K562 (cell line): Measurements from ENCODE around the gene MTMR12. TPM values are rescaled to one million over a fixed set of nuclear protein-coding genes. Genes with fewer than 3 reads are reported as not detected.

Experiments
- ATAC-seq: fragments of 200-7000 bp; cut with Tn5 transposase; 3 replicates; pipeline ENCODE4 v1.9.1; 2020; ENCODE audit warnings: moderate library complexity
- BruUV-seq: library from RNA; stranded (reverse); fragments of 400-500 nt; replicated peaks from 2 replicates; lab custom pipeline; 2021; lab: Mats Ljungman, UMichigan
- CTCF ChIA-PET: fragments of 300-600 bp; formaldehyde crosslinking; extraction: SDS; loops from one replicate; lab custom pipeline; 2021; ENCODE audit warnings: low intra/inter-chr PET ratio; lab: Yijun Ruan, JAX
- POLR2A ChIA-PET: fragments of 300-600, 350-650 bp; sonication (Branson Sonifier 250); formaldehyde crosslinking; extraction: SDS; loops from one replicate; lab custom pipeline; 2021; ENCODE audit warnings: antibody characterized with exemption, inconsistent platforms; lab: Yijun Ruan, JAX
- DNase-seq, 4 experiments: peaks; one replicate each; pipeline versions ENCODE4 v3.0.0 to v3.0.0-alpha.2; 2011 to 2018; ENCODE audit warnings: low spot score in 3 of 4, mixed read lengths in 3 of 4; ENCODE audit errors: extremely low read depth in 1 of 4
- FAIRE-seq: peaks from 2 replicates; lab custom pipeline; 2011; peaks lifted over from hg19 to GRCh38; lab: Jason Lieb, UNC
- H2AFZ ChIP-seq: 2 replicates; pipeline ENCODE4 v1.6.0; 2011; ENCODE audit warnings: low read depth, low read length, control low read depth, inconsistent platforms
- H3K27ac ChIP-seq: fragments of 200-600 bp; 3 replicates; pipeline ENCODE4 v1.8.0; 2011; ENCODE audit warnings: low read depth, mild to moderate bottlenecking, control low read depth, inconsistent platforms, low read length, moderate library complexity, mixed read lengths; ENCODE audit errors: extremely low read depth
- H3K27me3 ChIP-seq, 2 experiments: fragments of 300-600 bp in 1 of 2; 2 replicates in 1 of 2; 3 replicates in 1 of 2; pipeline versions ENCODE4 v1.6.0 to v1.8.0; 2011; ENCODE audit warnings: inconsistent platforms in 2 of 2, low read length in 2 of 2, mild to moderate bottlenecking in 1 of 2, mixed read lengths in 1 of 2, moderate library complexity in 1 of 2; ENCODE audit not compliant: control insufficient read depth in 2 of 2, insufficient read depth in 2 of 2
- H3K36me3 ChIP-seq: fragments of 300-600 bp; 3 replicates; pipeline ENCODE4 v1.8.0; 2011; ENCODE audit warnings: mild to moderate bottlenecking, low read length, inconsistent platforms; ENCODE audit not compliant: control insufficient read depth, insufficient read depth
- H3K4me1 ChIP-seq, 2 experiments: fragments of 200-600 bp in 1 of 2; replicated peaks in 1 of 2; 2 replicates in 1 of 2; 3 replicates in 1 of 2; pipeline versions ENCODE4 v1.5.1 to v1.8.0; 2011; ENCODE audit warnings: inconsistent platforms in 2 of 2, low read length in 2 of 2, mild to moderate bottlenecking in 1 of 2, mixed read lengths in 1 of 2, moderate library complexity in 1 of 2; ENCODE audit not compliant: control insufficient read depth in 2 of 2, insufficient read depth in 2 of 2
- H3K4me2 ChIP-seq: 2 replicates; pipeline ENCODE4 v1.6.1; 2011; ENCODE audit warnings: low read length, control low read depth, inconsistent platforms, mixed read lengths; ENCODE audit not compliant: insufficient read depth
- H3K4me3 ChIP-seq: fragments of 200-600 bp; sonication (generic), shearing (Covaris generic); 2 replicates; pipeline ENCODE4 v1.5.1; 2016; ENCODE audit warnings: control low read depth, inconsistent platforms
- H3K79me2 ChIP-seq: fragments of 200-600 bp; 3 replicates; pipeline ENCODE4 v1.8.0; 2011; ENCODE audit warnings: low read length, inconsistent platforms; ENCODE audit not compliant: control insufficient read depth, insufficient read depth
- H3K9ac ChIP-seq, 2 experiments: 2 replicates each; pipeline versions ENCODE4 v1.6.0 to v1.6.1; 2011; ENCODE audit warnings: low read depth in 2 of 2, low read length in 2 of 2, control low read depth in 1 of 2, inconsistent platforms in 1 of 2, mild to moderate bottlenecking in 1 of 2, mixed read lengths in 1 of 2; ENCODE audit not compliant: insufficient read depth in 1 of 2
- H3K9me1 ChIP-seq: one replicate; pipeline ENCODE4 v1.6.0; 2011; ENCODE audit warnings: inconsistent platforms, mild to moderate bottlenecking, low read length, moderate library complexity; ENCODE audit not compliant: control insufficient read depth, insufficient read depth
- H3K9me3 ChIP-seq: replicated peaks from 2 replicates; pipeline ENCODE4 v1.5.1; 2011; ENCODE audit warnings: low read depth, low read length, inconsistent platforms; ENCODE audit not compliant: control insufficient read depth, insufficient read depth
- H4K20me1 ChIP-seq: replicated peaks from 2 replicates; pipeline ENCODE4 v1.6.1; 2011; ENCODE audit warnings: low read length, inconsistent platforms, mixed read lengths; ENCODE audit not compliant: control insufficient read depth, insufficient read depth
- ARID2 ChIP-seq: fragments of 450-650 bp; IDR thresholded peaks from 2 replicates; pipeline ENCODE4 v1.6.1; 2017; ENCODE audit warnings: antibody characterized with exemption, mild to moderate bottlenecking
- ATF7 ChIP-seq: fragments of 450-650 bp; IDR thresholded peaks from 2 replicates; pipeline ENCODE4 v1.7.1; 2014; ENCODE audit warnings: mild to moderate bottlenecking, moderate library complexity
- FOXK2 ChIP-seq, 2 experiments: fragments of 450-650 bp; IDR thresholded peaks in 1 of 2; conservative IDR thresholded peaks in 1 of 2; 2 replicates each; pipeline ENCODE4 v1.6.1; 2016; ENCODE audit warnings: low read depth in 2 of 2, mild to moderate bottlenecking in 1 of 2
- FOXM1 ChIP-seq, 2 experiments: fragments of 450-650 bp in 1 of 2; sonication (generic) in 1 of 2; formaldehyde crosslinking in 1 of 2; IDR thresholded peaks; 2 replicates each; pipeline versions ENCODE4 v1.6.1 to v1.9.0; 2017 to 2022; ENCODE audit warnings: low read depth in 2 of 2, mild to moderate bottlenecking in 2 of 2, missing genetic modification reagents in 1 of 2, moderate library complexity in 1 of 2
- GABPA ChIP-seq: fragments of 200-800 bp; sonication (Bioruptor generic); conservative IDR thresholded peaks from 2 replicates; pipeline ENCODE4 v1.6.1; 2016; ENCODE audit warnings: low read depth, missing genetic modification characterization, missing compliant biosample characterization
- GTF2F1 ChIP-seq: IDR thresholded peaks from 2 replicates; pipeline ENCODE4 v1.6.1; 2011; ENCODE audit warnings: low read depth, low read length, improper control_type of control experiment
- MITF ChIP-seq: IDR thresholded peaks from 2 replicates; pipeline ENCODE4 v1.6.1; 2014; ENCODE audit warnings: antibody characterized with exemption
- NR1H2 ChIP-seq: sonication (generic); formaldehyde crosslinking; IDR thresholded peaks from 2 replicates; pipeline ENCODE4 v1.4.0; 2020; ENCODE audit warnings: mild to moderate bottlenecking, missing genetic modification reagents
- PYGO2 ChIP-seq: fragments of 450-650 bp; IDR thresholded peaks from 2 replicates; pipeline ENCODE4 v1.6.1; 2016; ENCODE audit warnings: mild to moderate bottlenecking, missing genetic modification characterization, moderate library complexity, missing compliant biosample characterization
- SP1 ChIP-seq: sonication (generic); formaldehyde crosslinking; IDR thresholded peaks from 2 replicates; pipeline ENCODE4 v1.8.1; 2022; ENCODE audit warnings: mild to moderate bottlenecking, missing genetic modification reagents
- ZNF354B ChIP-seq: fragments of 250-450 bp; sonication (Bioruptor Pico); IDR thresholded peaks from 2 replicates; pipeline ENCODE4 v1.4.0; 2020
- WGBS: fragments of 100-300 bp; shearing (Covaris generic); methylation state at CpG from one replicate; pipeline ENCODE4 v1.1.6; 2016; ENCODE audit warnings: low coverage, mixed read lengths; ENCODE audit not compliant: insufficient coverage; ENCODE audit errors: missing lambda C conversion rate; 5-methylcytosine and 5-hydroxymethylcytosine counted together
- in situ Hi-C: fragments of 300-500 bp; cut with MboI; formaldehyde crosslinking; loops from 4 replicates; pipeline ENCODE4 v1.15.0; 2018; ENCODE audit warnings: inconsistent platforms, mixed read lengths
- intact Hi-C: fragments of 100-400 bp; cut with micrococcal nuclease; formaldehyde crosslinking; loops from 2 replicates; pipeline ENCODE4 v1.14.2; 2022
- polyA plus RNA-seq, 8 experiments: library from polyadenylated mRNA; depleted of rRNA in 4 of 8; stranded (reverse) in 5 of 8; unstranded in 3 of 8; fragments of >200 nt; fragmentation: Nextera tagmentation in 2 of 8; fragmentation: Illumina TruSeq in 1 of 8; extraction: Ambion mirVana in 2 of 8; extraction: Trizol in 1 of 8; gene quantifications; 2 replicates each; pipeline versions ENCODE4 v1.2.1 to v1.2.3, GENCODE V29; 2011 to 2014; ENCODE audit warnings: inconsistent platforms in 1 of 8, missing spikeins in 1 of 8
- total RNA-seq, 7 experiments: library from RNA; depleted of rRNA in 6 of 7; stranded (reverse); fragments of >200 nt in 6 of 7; fragmentation: Illumina TruSeq in 2 of 7; extraction: Trizol in 2 of 7; gene quantifications; 2 replicates each; pipeline versions ENCODE4 v1.2.1 to v1.2.3, GENCODE V29; 2011 to 2021; ENCODE audit warnings: low replicate concordance in 1 of 7

Gene MTMR12
- total and polyA plus RNA-seq, 9 of the 15 experiments (the other 6 are each of a cell fraction or from before 2014, with no cell fraction given), result 4.0 to 28.7 (median 17.1) TPM

DNA sequence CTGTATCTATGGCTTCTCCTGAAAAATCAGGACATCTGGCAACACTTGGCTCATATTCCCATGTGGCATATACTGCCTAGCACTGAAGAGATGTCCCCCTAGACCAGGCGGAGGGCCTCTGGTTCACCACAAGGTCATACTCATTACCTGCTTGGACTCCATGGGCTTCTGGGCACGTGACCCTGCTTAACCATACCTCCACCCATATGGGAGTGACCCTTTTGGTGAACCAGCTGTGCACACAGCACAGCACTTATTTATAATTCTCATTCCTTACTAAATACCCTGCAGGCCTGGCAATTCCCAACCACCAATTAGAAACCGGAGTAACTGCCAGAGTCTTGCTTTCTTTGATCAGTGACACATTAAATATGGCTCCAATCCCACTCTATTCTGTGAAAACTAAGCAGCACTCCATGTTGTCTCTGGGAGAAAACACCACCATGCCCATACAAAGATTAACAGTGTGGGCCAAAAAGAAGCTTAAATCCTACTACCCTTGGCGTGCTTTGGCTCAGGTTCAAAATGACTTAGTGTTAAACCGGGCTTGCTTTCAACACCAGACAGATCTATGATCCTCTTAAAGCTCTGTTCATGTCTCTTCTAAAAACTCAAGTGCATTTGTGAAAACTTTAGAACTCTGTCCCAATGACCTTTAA is 57.7 kb downstream of the MTMR12 start:
- in situ Hi-C loops (no loop called here), intact Hi-C loops (no loop called here)
- Histone ChIP-seq H3K36me3 (peaks cover 54% of the 10 kb centered on the region), H3K4me1 (no peaks in the 10 kb centered on the region), H3K27ac (no peak overlapping the region), H3K4me2 (no peak overlapping the region), H3K4me3 (no peak overlapping the region), H2AFZ (no peak overlapping the region), H3K9ac (no peak overlapping the region), H3K79me2 (no peaks in the 10 kb centered on the region), H4K20me1 (no peaks in the 10 kb centered on the region), H3K9me3 (no peaks in the 10 kb centered on the region), H3K27me3 (no peaks in the 10 kb centered on the region), H3K9me1 (no peaks in the 10 kb centered on the region)
- 79% methylated on average over 5 of the region's 5 CpGs for WGBS
- ChIA-PET POLR2A (interaction anchor here (0.6 to 0.7 kb wide), 2 partner anchors 34 to 423 kb away, joined by 3 read pairs; no protein-coding TSS in a partner anchor), CTCF (no interaction called here)
- no peak for ATAC-seq
- FAIRE-seq, result no peak
- BruUV-seq, result no TSS peak
- TF ChIP-seq FOXK2 (conservative IDR thresholded peaks at IDR 0.05 in 1 of 2, IDR thresholded peaks at IDR 0.05 in 1 of 2; ENCODE audit: low read depth in 2 of 2) (no peak), PYGO2 (tag) (no peak), ARID2 (no peak), SP1 (CRISPR knock-in tag) (no peak), ATF7 (no peak), ZNF354B (CRISPR knock-in tag) (no peak), NR1H2 (CRISPR knock-in tag) (no peak), MITF (no peak), GABPA (tag) (no peak), FOXM1 (IDR thresholded peaks at IDR 0.05; ENCODE audit: low read depth) (no peak), FOXM1 (CRISPR knock-in tag; IDR thresholded peaks at IDR 0.05; ENCODE audit: low read depth) (no peak), GTF2F1 (no peak)
- no peak for DNase-seq
